Stimulated activated CD4-positive, alpha-beta T cell treated with anti-CD3 and anti-CD28 coated beads, Interleukin-12 subunit alpha, Interleukin-12 subunit beta, amount 100 ng/mL, for 48 hours (primary cell): ENCODE data around the gene SUMF1.

ENCODE experiments used
- DNase-seq, 3 donors: peaks; one replicate each; pipeline ENCODE4 v3.0.0-alpha.2; 2020; ENCODE audit warnings: low read depth in 2 of 3, low spot score in 1 of 3

Gene SUMF1

GRCh38 chr3:4466741-4467521 lies at the start of gene SUMF1:
Gene SUMF1 (minus strand): TSS chr3:4467269. CDS start chr3:4467245, 24 bp downstream.
- peak; percentile 63 to 68 (median 66) for DNase-seq

DNA sequence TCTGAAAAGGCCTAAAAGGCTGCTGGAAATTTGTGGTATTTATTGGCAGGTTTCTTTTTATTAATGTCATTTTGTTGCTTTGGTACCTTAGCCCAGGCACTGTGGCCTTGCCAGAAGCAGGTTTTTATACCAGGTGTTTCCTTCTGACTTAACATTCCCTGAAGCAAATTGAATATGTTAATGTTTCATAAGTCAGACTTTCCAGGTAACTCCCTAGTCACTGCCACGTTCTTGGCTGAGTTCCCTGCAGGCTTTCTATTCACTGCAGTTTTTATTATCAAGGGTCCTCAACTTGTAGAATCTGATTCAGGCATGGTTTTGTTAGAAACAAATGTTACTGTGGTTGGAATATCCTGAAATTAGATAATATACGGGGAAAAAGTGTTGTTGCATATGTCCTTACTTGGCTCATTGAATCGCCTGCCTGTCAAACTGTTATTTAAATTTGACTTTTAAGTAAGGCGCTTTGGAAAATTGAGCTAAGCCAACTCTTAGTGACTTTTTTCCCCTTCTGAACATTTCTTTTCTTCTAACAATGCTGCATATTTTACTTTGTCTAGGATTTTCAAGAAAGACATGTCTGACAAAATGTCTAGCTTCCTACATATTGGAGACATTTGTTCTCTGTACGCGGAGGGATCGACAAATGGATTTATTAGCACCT lies 49.0 kb upstream of the SUMF1 start:
- no peak for DNase-seq

- DNase-seq = no peak
Observed at GRCh38 chr3:4514916-4515315, 47.8 kb upstream of the SUMF1 start.

DNA sequence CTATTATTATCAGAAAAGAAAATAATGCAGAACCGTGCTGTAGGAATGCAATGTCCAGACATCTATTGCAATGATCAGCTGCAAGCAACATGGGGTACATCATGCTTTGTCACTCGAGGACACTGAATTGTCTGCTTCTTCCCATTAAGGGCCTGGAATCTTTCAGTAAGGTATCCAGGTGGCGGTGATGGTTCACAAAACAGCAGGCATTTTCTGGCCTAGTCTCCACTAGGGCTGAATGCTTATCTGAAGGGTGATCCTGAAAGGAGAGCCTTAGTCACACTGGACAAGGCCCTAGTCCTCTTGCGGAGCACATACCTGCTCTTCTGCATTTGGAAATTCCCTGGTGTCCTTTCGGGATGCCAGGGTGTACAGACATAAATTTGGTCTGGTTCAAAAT lies 47.3 kb upstream of the SUMF1 start:
- no peak for DNase-seq

GRCh38 chr3:4512895-4513616 lies 46.0 kb upstream of the SUMF1 start:
- no peak for DNase-seq

- no peak for DNase-seq
Observed at GRCh38 chr3:4511491-4512262, 44.6 kb upstream of the SUMF1 start.

GRCh38 chr3:4509983-4510755 lies 43.1 kb upstream of the SUMF1 start:
- DNase-seq = no peak

DNA sequence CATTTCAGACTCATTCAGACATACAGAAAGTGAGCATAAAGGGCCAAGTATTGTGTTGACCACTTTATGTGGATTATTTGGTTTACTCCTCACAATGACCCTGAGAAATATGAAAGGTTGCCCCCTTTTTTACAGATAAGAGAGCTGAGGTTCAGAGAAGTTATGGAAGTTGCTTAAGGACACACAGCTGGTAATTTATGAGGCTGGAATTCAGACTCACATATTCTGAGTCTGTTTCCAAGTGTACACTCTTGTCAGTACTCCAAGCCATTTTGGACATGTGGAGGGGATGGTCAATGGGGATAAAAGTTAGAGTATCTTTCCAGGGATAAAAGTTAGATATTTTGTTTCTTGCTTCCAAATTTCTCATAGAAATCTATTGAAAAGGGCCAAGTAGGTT lies 42.0 kb upstream of the SUMF1 start:
- no peak for DNase-seq

GRCh38 chr3:4508048-4508981 lies 41.2 kb upstream of the SUMF1 start:
- DNase-seq = no peak

GRCh38 chr3:4507024-4507596 lies 40.0 kb upstream of the SUMF1 start:
- DNase-seq = no peak

DNA sequence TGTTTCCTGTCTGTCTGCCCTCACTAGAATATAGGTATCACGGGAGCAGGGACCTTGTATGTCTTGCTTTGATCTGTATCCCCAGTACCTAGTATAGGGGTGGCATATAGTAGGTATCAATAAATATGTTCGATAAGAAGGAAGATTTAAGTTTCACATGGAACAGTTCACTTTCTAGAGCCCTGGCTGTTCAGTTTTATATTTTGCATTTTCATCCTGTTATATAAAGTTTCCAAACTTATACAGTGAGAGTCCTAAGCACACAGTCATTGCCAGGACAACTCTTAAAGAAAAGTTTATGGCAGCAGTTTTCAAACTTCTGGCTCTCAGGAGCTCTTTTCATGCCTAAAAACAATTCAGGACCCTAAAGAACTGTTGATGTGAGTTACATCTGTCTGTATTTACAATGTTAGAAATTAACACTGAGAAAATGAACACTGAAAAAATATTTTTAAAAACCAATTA lies 39.5 kb upstream of the SUMF1 start:
- DNase-seq = no peak

DNA sequence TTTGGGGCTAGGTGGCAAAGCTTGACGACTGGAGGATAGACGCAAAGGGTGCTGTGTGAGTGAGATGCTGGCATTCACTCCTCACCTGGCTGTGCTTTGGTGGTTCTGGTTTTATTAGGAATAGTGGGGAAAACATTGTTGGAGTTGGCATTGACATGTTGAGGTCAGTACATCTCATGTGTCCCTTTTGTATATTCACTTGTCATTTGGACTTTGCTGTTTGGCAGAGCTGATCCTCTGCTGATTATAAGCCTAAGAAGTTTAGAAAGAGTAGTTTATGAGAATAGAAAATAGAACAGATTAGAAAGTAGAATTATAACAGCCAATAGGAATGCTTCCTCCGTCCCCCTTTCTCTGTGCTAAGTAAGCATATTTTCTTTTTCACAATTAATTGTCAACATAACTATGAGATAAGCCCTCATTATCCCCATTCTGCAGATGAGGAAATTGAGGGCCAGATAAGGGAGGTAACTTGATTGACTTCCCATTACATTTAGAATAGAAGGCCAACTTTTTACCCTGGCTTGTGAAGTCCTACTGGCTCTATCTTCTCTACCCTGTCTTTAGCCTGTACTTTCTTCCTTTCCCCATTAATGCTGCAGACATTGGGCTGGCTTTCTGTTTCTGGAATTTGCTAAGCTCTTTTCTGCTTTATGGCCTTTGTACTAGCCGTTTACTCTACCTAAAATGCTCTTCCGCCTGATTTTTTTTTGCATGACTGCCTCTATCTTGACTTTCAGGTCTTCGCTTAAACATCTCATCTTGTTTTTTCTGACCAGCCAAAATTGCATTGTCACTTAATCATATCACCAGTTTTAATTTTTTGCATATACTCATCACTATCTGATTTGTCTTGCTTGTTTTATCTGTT lies 38.9 kb upstream of the SUMF1 start:
- DNase-seq = no peak

DNA sequence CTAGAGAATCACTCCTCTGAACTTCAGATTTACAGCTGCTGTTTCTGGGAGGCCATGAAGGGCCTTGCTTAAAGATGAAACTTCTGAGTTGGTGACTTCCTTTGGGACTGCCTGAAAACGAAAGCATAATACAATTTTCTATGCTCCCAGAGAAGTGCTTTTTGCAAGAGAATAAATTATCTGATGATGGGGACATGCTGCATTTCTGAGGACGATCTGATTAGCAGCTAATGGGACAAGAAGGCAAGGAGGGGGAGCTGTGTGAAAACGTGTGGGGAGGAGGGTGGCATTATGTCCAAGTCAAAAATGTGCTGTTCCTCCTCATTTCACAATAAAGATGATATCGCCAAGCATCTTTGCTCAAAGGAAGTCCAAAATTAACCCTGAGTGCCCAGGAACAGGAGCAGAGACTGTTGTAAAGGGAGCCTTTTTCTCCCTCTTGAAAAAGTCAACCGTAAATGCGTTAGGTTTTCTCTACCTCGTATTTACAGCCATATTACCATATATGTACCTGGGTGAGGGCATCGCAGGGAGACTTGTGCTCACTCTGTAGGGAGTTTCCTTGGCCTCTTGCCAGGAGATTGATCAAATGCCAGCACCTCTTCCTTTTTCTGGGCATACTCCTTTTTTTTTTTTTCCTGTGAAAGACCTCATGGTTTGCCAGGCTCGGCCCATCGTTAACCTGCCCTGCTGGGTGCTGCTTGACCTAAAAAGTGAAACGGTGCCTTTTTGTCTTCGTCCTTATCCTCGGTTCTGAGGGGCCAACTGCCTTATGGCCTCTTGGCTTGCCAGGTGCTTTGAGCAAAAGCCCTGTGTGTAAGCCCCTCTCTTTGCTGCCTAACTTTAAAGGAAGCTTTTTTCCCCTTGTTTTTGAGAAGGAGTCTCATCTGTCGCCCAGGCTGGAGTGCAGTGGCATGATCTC lies 37.5 kb upstream of the SUMF1 start:
- DNase-seq = no peak

DNA sequence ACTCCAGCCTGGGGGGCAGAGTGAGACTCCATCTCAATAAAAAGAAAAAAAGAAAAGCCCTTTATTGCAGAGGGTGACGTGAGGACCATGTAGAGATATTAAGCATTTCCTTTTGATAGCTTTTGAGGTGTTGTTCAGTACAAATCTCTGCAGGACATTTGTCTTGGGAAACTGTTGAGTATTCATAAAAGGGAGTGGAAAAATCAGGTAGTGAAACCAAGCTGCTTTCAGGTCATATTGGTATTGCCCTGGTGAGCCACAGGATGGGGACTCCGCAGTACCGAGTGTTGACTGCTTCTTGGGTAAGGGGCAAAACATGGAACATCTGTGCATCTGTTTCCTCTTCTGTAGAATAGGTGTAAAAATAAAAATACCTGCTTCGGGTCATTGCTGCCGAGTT lies 36.0 kb upstream of the SUMF1 start:
- DNase-seq = no peak

DNA sequence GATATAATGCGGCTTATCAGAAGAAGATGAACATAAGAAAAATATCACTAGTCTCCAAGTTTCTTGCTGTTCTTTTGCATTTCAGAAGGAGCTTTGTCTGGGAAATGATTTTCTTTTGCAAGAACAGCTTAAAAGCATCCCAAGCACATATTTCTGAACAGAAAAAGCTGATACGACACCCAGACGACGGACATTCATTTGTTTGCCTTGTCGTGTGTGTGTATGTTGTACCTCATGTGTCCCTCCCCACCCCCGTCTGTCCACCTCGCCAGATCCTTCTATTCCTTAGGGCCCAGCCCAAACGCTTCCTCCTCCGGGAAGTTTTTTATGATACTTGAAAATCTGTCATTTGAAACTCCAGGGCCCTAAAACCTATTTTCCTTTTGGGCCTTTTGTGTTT lies 34.9 kb upstream of the SUMF1 start:
- DNase-seq = no peak

- no peak for DNase-seq
Observed at GRCh38 chr3:4501437-4501836, 34.4 kb upstream of the SUMF1 start.

- DNase-seq = no peak
Observed at GRCh38 chr3:4498446-4498845, 31.4 kb upstream of the SUMF1 start.
